HepG2 (cell line): ENCODE results near the gene SLC43A3. TPM values are rescaled to one million over a fixed set of nuclear protein-coding genes. Genes with fewer than 3 reads are reported as not detected.
A peak's percentile ranks its signal among the peaks of the same experiment; 100 is the strongest.

Experiments
- BRF2 ChIP-seq: sonication (generic); formaldehyde crosslinking; IDR thresholded peaks from 2 replicates; pipeline ENCODE4 v1.8.1; 2022; ENCODE audit warnings: mild to moderate bottlenecking, missing genetic modification reagents
- CSRNP1 ChIP-seq: sonication (generic); formaldehyde crosslinking; IDR thresholded peaks from 2 replicates; pipeline ENCODE4 v1.8.1; 2023; ENCODE audit warnings: mild to moderate bottlenecking, missing genetic modification reagents
- CSRNP2 ChIP-seq: sonication (generic); formaldehyde crosslinking; conservative IDR thresholded peaks from 2 replicates; pipeline ENCODE4 v1.8.0; 2022; ENCODE audit warnings: low read depth, missing genetic modification reagents
- HNRNPK ChIP-seq: fragments of 200-400 bp; formaldehyde crosslinking; IDR thresholded peaks from 2 replicates; pipeline ENCODE4 v1.6.1; 2018; ENCODE audit warnings: low read length, low read depth, moderate library complexity, mild to moderate bottlenecking; ENCODE audit not compliant: poor library complexity, severe bottlenecking
- KAT2B ChIP-seq: fragments of 150-350 bp; IDR thresholded peaks from 2 replicates; pipeline ENCODE4 v1.6.1; 2014; ENCODE audit warnings: low read depth, low read length, borderline replicate concordance
- MZF1 ChIP-seq: sonication (generic); formaldehyde crosslinking; IDR thresholded peaks from 2 replicates; pipeline ENCODE4 v1.8.1; 2023; ENCODE audit warnings: mild to moderate bottlenecking, missing genetic modification reagents, borderline replicate concordance
- NFIC ChIP-seq: IDR thresholded peaks from 2 replicates; pipeline ENCODE4 v1.6.1; 2012; ENCODE audit warnings: mild to moderate bottlenecking, low read length, inconsistent platforms
- ZNF230 ChIP-seq: sonication (generic); formaldehyde crosslinking; IDR thresholded peaks from 2 replicates; pipeline ENCODE4 v1.4.0; 2020; ENCODE audit warnings: mild to moderate bottlenecking, missing genetic modification reagents
- ZNF232 ChIP-seq: sonication (generic); formaldehyde crosslinking; IDR thresholded peaks from 2 replicates; pipeline ENCODE4 v1.4.0; 2020; ENCODE audit warnings: missing genetic modification reagents, borderline replicate concordance
- ZNF274 ChIP-seq: sonication (generic); formaldehyde crosslinking; IDR thresholded peaks from 2 replicates; pipeline ENCODE4 v1.5.1; 2020; ENCODE audit warnings: mild to moderate bottlenecking, missing genetic modification reagents
- ZNF484 ChIP-seq: sonication (generic); formaldehyde crosslinking; IDR thresholded peaks from 2 replicates; pipeline ENCODE4 v1.5.1; 2020; ENCODE audit warnings: mild to moderate bottlenecking, low read depth, missing genetic modification reagents, borderline replicate concordance
- ZNF616 ChIP-seq: sonication (generic); formaldehyde crosslinking; IDR thresholded peaks from 2 replicates; pipeline ENCODE4 v1.5.0; 2020; ENCODE audit warnings: low read depth, mild to moderate bottlenecking, missing genetic modification reagents
- ZSCAN31 ChIP-seq: sonication (generic); formaldehyde crosslinking; IDR thresholded peaks from 2 replicates; pipeline ENCODE4 v1.5.0; 2020; ENCODE audit warnings: low read depth, mild to moderate bottlenecking, missing genetic modification reagents
- polyA plus RNA-seq, 8 experiments: library from polyadenylated mRNA; depleted of rRNA in 3 of 8; stranded (reverse) in 7 of 8; unstranded in 1 of 8; fragments of >200 nt; fragmentation: Illumina TruSeq in 4 of 8; extraction: Trizol in 4 of 8; gene quantifications; 2 replicates each; pipeline versions ENCODE4 v1.2.1 to v1.2.3, GENCODE V29; 2011 to 2016; ENCODE audit warnings: low read depth in 4 of 8, missing spikeins in 1 of 8, mixed read lengths in 1 of 8; ENCODE audit not compliant: insufficient read depth in 1 of 8
- total RNA-seq, 5 experiments: library from RNA; depleted of rRNA; stranded (reverse); fragments of >200 nt; fragmentation: Illumina TruSeq; extraction: Trizol; gene quantifications; 2 replicates each; pipeline ENCODE4 v1.2.3, GENCODE V29; 2016; ENCODE audit warnings: low read depth in 1 of 5
- TF ChIP-seq, protein P1 (sequence below): sonication (generic); formaldehyde crosslinking; IDR thresholded peaks from 2 replicates; pipeline ENCODE4 v1.8.1; 2023; ENCODE audit warnings: mild to moderate bottlenecking, missing genetic modification reagents, borderline replicate concordance
- TF ChIP-seq, protein P2 (sequence below): sonication (generic); formaldehyde crosslinking; IDR thresholded peaks from 2 replicates; pipeline ENCODE4 v1.5.0; 2020; ENCODE audit warnings: mild to moderate bottlenecking, missing genetic modification reagents
- TF ChIP-seq, protein P3 (sequence below): sonication (generic); formaldehyde crosslinking; conservative IDR thresholded peaks from 2 replicates; pipeline ENCODE4 v1.4.0; 2020; ENCODE audit warnings: missing genetic modification reagents
- TF ChIP-seq, protein P4 (sequence below): sonication (generic); formaldehyde crosslinking; IDR thresholded peaks from 2 replicates; pipeline ENCODE4 v1.8.0; 2022; ENCODE audit warnings: mild to moderate bottlenecking, missing genetic modification reagents, borderline replicate concordance

The SLC43A3 gene
- total and polyA plus RNA-seq, 2 of the 13 experiments (the other 11 are each of a cell fraction or from before 2014, with no cell fraction given) = 2.6 TPM; not detected in 1

GRCh38 chr11:57440744-57441414, 14.0 kb upstream of the SLC43A3 start (continued):
- TF ChIP-seq BRF2 (no peak), KAT2B (no peak), NFIC (no peak; the same call in 1 of the 2 replicates), ZSCAN31 (CRISPR knock-in tag) (no peak), CSRNP1 (CRISPR knock-in tag) (no peak), ZNF274 (CRISPR knock-in tag) (no peak), MZF1 (CRISPR knock-in tag) (no peak), ZNF484 (no peak), CSRNP2 (CRISPR knock-in tag) (no peak), ZNF230 (CRISPR knock-in tag) (no peak), HNRNPK (no peak), ZNF616 (no peak), ZNF232 (CRISPR knock-in tag) (no peak)
- TF ChIP-seq, protein P1, sequence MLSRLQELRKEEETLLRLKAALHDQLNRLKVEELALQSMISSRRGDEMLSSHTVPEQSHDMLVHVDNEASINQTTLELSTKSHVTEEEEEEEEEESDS = 0 out of 2 replicates have a peak, but pooled peaks have one; percentile 35
- TF ChIP-seq, protein P2, sequence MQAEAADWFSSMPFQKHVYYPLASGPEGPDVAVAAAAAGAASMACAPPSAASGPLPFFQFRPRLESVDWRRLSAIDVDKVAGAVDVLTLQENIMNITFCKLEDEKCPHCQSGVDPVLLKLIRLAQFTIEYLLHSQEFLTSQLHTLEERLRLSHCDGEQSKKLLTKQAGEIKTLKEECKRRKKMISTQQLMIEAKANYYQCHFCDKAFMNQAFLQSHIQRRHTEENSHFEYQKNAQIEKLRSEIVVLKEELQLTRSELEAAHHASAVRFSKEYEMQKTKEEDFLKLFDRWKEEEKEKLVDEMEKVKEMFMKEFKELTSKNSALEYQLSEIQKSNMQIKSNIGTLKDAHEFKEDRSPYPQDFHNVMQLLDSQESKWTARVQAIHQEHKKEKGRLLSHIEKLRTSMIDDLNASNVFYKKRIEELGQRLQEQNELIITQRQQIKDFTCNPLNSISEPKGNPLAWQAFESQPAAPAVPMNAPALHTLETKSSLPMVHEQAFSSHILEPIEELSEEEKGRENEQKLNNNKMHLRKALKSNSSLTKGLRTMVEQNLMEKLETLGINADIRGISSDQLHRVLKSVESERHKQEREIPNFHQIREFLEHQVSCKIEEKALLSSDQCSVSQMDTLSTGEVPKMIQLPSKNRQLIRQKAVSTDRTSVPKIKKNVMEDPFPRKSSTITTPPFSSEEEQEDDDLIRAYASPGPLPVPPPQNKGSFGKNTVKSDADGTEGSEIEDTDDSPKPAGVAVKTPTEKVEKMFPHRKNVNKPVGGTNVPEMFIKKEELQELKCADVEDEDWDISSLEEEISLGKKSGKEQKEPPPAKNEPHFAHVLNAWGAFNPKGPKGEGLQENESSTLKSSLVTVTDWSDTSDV (CRISPR knock-in tag) = no peak
- TF ChIP-seq, protein P3, sequence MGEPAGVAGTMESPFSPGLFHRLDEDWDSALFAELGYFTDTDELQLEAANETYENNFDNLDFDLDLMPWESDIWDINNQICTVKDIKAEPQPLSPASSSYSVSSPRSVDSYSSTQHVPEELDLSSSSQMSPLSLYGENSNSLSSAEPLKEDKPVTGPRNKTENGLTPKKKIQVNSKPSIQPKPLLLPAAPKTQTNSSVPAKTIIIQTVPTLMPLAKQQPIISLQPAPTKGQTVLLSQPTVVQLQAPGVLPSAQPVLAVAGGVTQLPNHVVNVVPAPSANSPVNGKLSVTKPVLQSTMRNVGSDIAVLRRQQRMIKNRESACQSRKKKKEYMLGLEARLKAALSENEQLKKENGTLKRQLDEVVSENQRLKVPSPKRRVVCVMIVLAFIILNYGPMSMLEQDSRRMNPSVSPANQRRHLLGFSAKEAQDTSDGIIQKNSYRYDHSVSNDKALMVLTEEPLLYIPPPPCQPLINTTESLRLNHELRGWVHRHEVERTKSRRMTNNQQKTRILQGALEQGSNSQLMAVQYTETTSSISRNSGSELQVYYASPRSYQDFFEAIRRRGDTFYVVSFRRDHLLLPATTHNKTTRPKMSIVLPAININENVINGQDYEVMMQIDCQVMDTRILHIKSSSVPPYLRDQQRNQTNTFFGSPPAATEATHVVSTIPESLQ (CRISPR knock-in tag) = no peak
- TF ChIP-seq, protein P4, sequence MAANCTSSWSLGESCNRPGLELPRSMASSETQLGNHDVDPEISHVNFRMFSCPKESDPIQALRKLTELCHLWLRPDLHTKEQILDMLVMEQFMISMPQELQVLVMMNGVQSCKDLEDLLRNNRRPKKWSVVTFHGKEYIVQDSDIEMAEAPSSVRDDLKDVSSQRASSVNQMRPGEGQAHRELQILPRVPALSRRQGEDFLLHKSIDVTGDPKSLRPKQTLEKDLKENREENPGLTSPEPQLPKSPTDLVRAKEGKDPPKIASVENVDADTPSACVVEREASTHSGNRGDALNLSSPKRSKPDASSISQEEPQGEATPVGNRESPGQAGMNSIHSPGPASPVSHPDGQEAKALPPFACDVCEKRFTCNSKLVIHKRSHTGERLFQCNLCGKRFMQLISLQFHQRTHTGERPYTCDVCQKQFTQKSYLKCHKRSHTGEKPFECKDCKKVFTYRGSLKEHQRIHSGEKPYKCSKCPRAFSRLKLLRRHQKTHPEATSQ = peak; percentile 48; the same call in 1 of the 2 replicates
